Mucosa of stomach (tissue), 1 donor: ENCODE data around the gene PAXIP1.

ENCODE experiments used
- H3K27me3 ChIP-seq: one replicate; pipeline ENCODE4 v1.7.0; 2013; ENCODE audit warnings: mild to moderate bottlenecking, low read length; ENCODE audit not compliant: control insufficient read depth, insufficient read depth
- H3K36me3 ChIP-seq: one replicate; pipeline ENCODE4 v1.7.0; 2013; ENCODE audit warnings: low read length; ENCODE audit not compliant: control insufficient read depth, insufficient read depth
- H3K4me1 ChIP-seq: one replicate; pipeline ENCODE4 v1.7.0; 2013; ENCODE audit warnings: mild to moderate bottlenecking, low read length; ENCODE audit not compliant: control insufficient read depth, insufficient read depth
- H3K4me3 ChIP-seq: one replicate; pipeline ENCODE4 v1.7.0; 2013; ENCODE audit warnings: low read length
- H3K9ac ChIP-seq: one replicate; pipeline ENCODE4 v1.7.0; 2013; ENCODE audit warnings: mild to moderate bottlenecking, low read length, moderate library complexity
- H3K9me3 ChIP-seq: one replicate; pipeline ENCODE4 v1.7.0; 2013; ENCODE audit warnings: mild to moderate bottlenecking, low read length, moderate library complexity; ENCODE audit not compliant: control insufficient read depth
- donor health status: Pancreatic carcinoma.

PAXIP1 gene

GRCh38 chr7:154990964-154991540, 11.9 kb downstream of the PAXIP1 start:
- Histone ChIP-seq H3K27me3 (no peaks in the 10 kb centered on the region), H3K9me3 (no peaks in the 10 kb centered on the region), H3K4me3 (no peak overlapping the region), H3K36me3 (no peaks in the 10 kb centered on the region), H3K4me1 (no peaks in the 10 kb centered on the region), H3K9ac (no peak overlapping the region)

GRCh38 chr7:154987571-154987970, 15.4 kb downstream of the PAXIP1 start:
- Histone ChIP-seq H3K4me3 (no peak overlapping the region), H3K9ac (no peak overlapping the region), H3K9me3 (no peaks in the 10 kb centered on the region), H3K27me3 (no peaks in the 10 kb centered on the region), H3K4me1 (no peaks in the 10 kb centered on the region), H3K36me3 (no peaks in the 10 kb centered on the region)

- no peaks in the 10 kb centered on the region for H3K27me3 ChIP-seq
- H3K9ac ChIP-seq: no peak overlapping the region
- H3K36me3 ChIP-seq: no peaks in the 10 kb centered on the region
- H3K9me3 ChIP-seq: no peaks in the 10 kb centered on the region
- H3K4me1 ChIP-seq: no peaks in the 10 kb centered on the region
- H3K4me3 ChIP-seq: no peak overlapping the region
These were observed 16.6 kb downstream of the PAXIP1 start for GRCh38 chr7:154986200-154986945.

- no peaks in the 10 kb centered on the region for H3K9me3 ChIP-seq
- H3K4me1 ChIP-seq: no peaks in the 10 kb centered on the region
- no peak overlapping the region for H3K4me3 ChIP-seq
- no peaks in the 10 kb centered on the region for H3K27me3 ChIP-seq
- H3K36me3 ChIP-seq: no peaks in the 10 kb centered on the region
- no peak overlapping the region for H3K9ac ChIP-seq
These were observed 17.7 kb downstream of the PAXIP1 start for GRCh38 chr7:154985230-154985629.

- no peaks in the 10 kb centered on the region for H3K27me3 ChIP-seq
- no peaks in the 10 kb centered on the region for H3K36me3 ChIP-seq
- no peaks in the 10 kb centered on the region for H3K4me1 ChIP-seq
- no peak overlapping the region for H3K4me3 ChIP-seq
- no peak overlapping the region for H3K9ac ChIP-seq
- H3K9me3 ChIP-seq: no peaks in the 10 kb centered on the region
These were observed 18.2 kb downstream of the PAXIP1 start for GRCh38 chr7:154984601-154985188.

GRCh38 chr7:154978017-154978416, 24.9 kb downstream of the PAXIP1 start:
- Histone ChIP-seq H3K36me3 (no peaks in the 10 kb centered on the region), H3K9ac (no peak overlapping the region)

GRCh38 chr7:154977250-154977649, 25.7 kb downstream of the PAXIP1 start:
- Histone ChIP-seq H3K9ac (no peak overlapping the region), H3K4me3 (no peak overlapping the region)

More at GRCh38 chr7:154978017-154978416, 24.9 kb downstream of the PAXIP1 start:
- no peaks in the 10 kb centered on the region for H3K9me3 ChIP-seq
- H3K27me3 ChIP-seq: no peaks in the 10 kb centered on the region
- H3K4me3 ChIP-seq: no peak overlapping the region
- no peaks in the 10 kb centered on the region for H3K4me1 ChIP-seq

GRCh38 chr7:154976844-154977243, 26.1 kb downstream of the PAXIP1 start:
- Histone ChIP-seq H3K36me3 (no peaks in the 10 kb centered on the region), H3K4me3 (no peak overlapping the region), H3K9me3 (no peaks in the 10 kb centered on the region), H3K9ac (no peak overlapping the region), H3K27me3 (no peaks in the 10 kb centered on the region), H3K4me1 (no peaks in the 10 kb centered on the region)

More at GRCh38 chr7:154977250-154977649, 25.7 kb downstream of the PAXIP1 start:
- no peaks in the 10 kb centered on the region for H3K27me3 ChIP-seq
- H3K36me3 ChIP-seq: no peaks in the 10 kb centered on the region
- H3K9me3 ChIP-seq: no peaks in the 10 kb centered on the region
- no peaks in the 10 kb centered on the region for H3K4me1 ChIP-seq

- H3K9me3 ChIP-seq: no peaks in the 10 kb centered on the region
- H3K9ac ChIP-seq: no peak overlapping the region
- no peaks in the 10 kb centered on the region for H3K36me3 ChIP-seq
- H3K4me1 ChIP-seq: no peaks in the 10 kb centered on the region
- no peaks in the 10 kb centered on the region for H3K27me3 ChIP-seq
- no peak overlapping the region for H3K4me3 ChIP-seq
These were observed 26.9 kb downstream of the PAXIP1 start for GRCh38 chr7:154975984-154976383.

- H3K36me3 ChIP-seq: no peaks in the 10 kb centered on the region
- no peaks in the 10 kb centered on the region for H3K27me3 ChIP-seq
- H3K9ac ChIP-seq: no peak overlapping the region
- no peaks in the 10 kb centered on the region for H3K4me1 ChIP-seq
- H3K9me3 ChIP-seq: no peaks in the 10 kb centered on the region
- no peak overlapping the region for H3K4me3 ChIP-seq
These were observed 29.5 kb downstream of the PAXIP1 start for GRCh38 chr7:154973381-154973780.

GRCh38 chr7:154968336-154969001, 34.5 kb downstream of the PAXIP1 start:
- H3K9me3 ChIP-seq: no peaks in the 10 kb centered on the region
- H3K27me3 ChIP-seq: no peaks in the 10 kb centered on the region
- no peaks in the 10 kb centered on the region for H3K36me3 ChIP-seq
- H3K9ac ChIP-seq: no peak overlapping the region
- no peak overlapping the region for H3K4me3 ChIP-seq
- H3K4me1 ChIP-seq: no peaks in the 10 kb centered on the region

- H3K36me3 ChIP-seq: no peaks in the 10 kb centered on the region
- no peak overlapping the region for H3K9ac ChIP-seq
- no peaks in the 10 kb centered on the region for H3K4me1 ChIP-seq
These were observed 35.4 kb downstream of the PAXIP1 start for GRCh38 chr7:154967401-154967955.

More at GRCh38 chr7:154967401-154967955, 35.4 kb downstream of the PAXIP1 start:
- H3K27me3 ChIP-seq: no peaks in the 10 kb centered on the region
- H3K4me3 ChIP-seq: no peak overlapping the region
- H3K9me3 ChIP-seq: no peaks in the 10 kb centered on the region
